Neural progenitor cell (in vitro differentiated cells): ENCODE data around the gene AHSG.

ENCODE experiments used
- CTCF ChIP-seq: fragments of 200-600 bp; sonication (generic); IDR thresholded peaks from 2 replicates; pipeline ENCODE4 v1.5.1; 2017; ENCODE audit warnings: antibody characterized with exemption, mild to moderate bottlenecking
- EZH2 ChIP-seq: fragments of 200-600 bp; sonication (generic); IDR thresholded peaks from 2 replicates; pipeline ENCODE4 v1.6.1; 2017; ENCODE audit warnings: antibody characterized with exemption, mild to moderate bottlenecking, moderate library complexity
- EZH2phosphoT487 ChIP-seq: fragments of 200-600 bp; sonication (generic); IDR thresholded peaks from 2 replicates; pipeline ENCODE4 v1.6.1; 2017; ENCODE audit warnings: antibody characterized with exemption

GRCh38 chr3:186614597-186615483 lies 2.0 kb downstream of the AHSG start:
- TF ChIP-seq CTCF (peak; percentile 99), EZH2 (no peak), EZH2phosphoT487 (no peak)
